Dendritic cell treated with granulocyte-macrophage colony-stimulating factor and Interleukin-4, amounts not matched to agents 40 ng/mL and 50 ng/mL, for 4 days (primary cell): ENCODE data around the gene SMNDC1.
"Not testable (repeated sequence)": the region's sequence is repeated elsewhere in the genome, so short reads cannot be mapped to it uniquely, and the experiment has no call there.

Source experiments
- H3K27ac Mint-ChIP-seq: one replicate; pipeline ENCODE4 v1.8.0; 2022; ENCODE audit warnings: mild to moderate bottlenecking, mixed read lengths
- H3K27me3 Mint-ChIP-seq: one replicate; pipeline ENCODE4 v1.8.0; 2022; ENCODE audit warnings: mild to moderate bottlenecking, mixed read lengths
- H3K36me3 Mint-ChIP-seq: one replicate; pipeline ENCODE4 v1.8.0; 2022; ENCODE audit warnings: low read depth, mixed read lengths
- H3K4me1 Mint-ChIP-seq: one replicate; pipeline ENCODE4 v1.8.0; 2022; ENCODE audit warnings: low read depth, mixed read lengths
- H3K4me3 Mint-ChIP-seq: one replicate; pipeline ENCODE4 v1.8.0; 2022; ENCODE audit warnings: mild to moderate bottlenecking, moderate library complexity, mixed read lengths
- H3K9me3 Mint-ChIP-seq: one replicate; pipeline ENCODE4 v1.8.0; 2022; ENCODE audit warnings: mixed read lengths
- intact Hi-C: fragments of 100-400 bp; cut with micrococcal nuclease; formaldehyde crosslinking; loops from one replicate; pipeline ENCODE4 v1.15.0; 2022

Gene SMNDC1

GRCh38 chr10:110337906-110338305, 33.2 kb upstream of the SMNDC1 start:
- peaks cover 4% of the 10 kb centered on the region for H3K27me3 Mint-ChIP-seq
- intact Hi-C loops: no loop called here
- H3K4me3 Mint-ChIP-seq: no peak overlapping the region
- H3K4me1 Mint-ChIP-seq: no peaks in the 10 kb centered on the region
- H3K27ac Mint-ChIP-seq: no peak overlapping the region
- no peaks in the 10 kb centered on the region for H3K9me3 Mint-ChIP-seq
- no peaks in the 10 kb centered on the region for H3K36me3 Mint-ChIP-seq

DNA sequence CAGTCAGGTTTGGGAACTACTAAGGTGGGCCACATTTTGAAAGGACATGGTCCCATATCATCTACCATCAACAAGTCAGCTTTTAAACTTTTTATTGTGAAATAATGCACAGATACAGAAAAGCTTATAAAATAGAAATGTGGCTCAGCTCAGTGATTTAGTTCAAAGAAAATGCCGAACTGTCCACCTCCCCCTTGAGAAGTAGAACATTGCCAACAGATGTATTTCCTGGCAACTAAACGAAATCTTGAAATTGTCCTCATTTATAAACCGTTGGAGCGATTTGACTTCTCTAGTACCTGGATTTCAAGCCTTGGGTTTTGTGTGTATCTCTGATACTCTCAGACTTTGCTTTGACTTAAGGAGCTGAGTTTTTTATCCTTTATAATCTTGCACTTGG, 32.7 kb upstream of the SMNDC1 start:
- no peak overlapping the region for H3K4me3 Mint-ChIP-seq
- H3K27me3 Mint-ChIP-seq: peaks cover 2% of the 10 kb centered on the region
- no peaks in the 10 kb centered on the region for H3K9me3 Mint-ChIP-seq
- no peaks in the 10 kb centered on the region for H3K36me3 Mint-ChIP-seq
- no peaks in the 10 kb centered on the region for H3K4me1 Mint-ChIP-seq
- no peak overlapping the region for H3K27ac Mint-ChIP-seq
- intact Hi-C loops: no loop called here

DNA sequence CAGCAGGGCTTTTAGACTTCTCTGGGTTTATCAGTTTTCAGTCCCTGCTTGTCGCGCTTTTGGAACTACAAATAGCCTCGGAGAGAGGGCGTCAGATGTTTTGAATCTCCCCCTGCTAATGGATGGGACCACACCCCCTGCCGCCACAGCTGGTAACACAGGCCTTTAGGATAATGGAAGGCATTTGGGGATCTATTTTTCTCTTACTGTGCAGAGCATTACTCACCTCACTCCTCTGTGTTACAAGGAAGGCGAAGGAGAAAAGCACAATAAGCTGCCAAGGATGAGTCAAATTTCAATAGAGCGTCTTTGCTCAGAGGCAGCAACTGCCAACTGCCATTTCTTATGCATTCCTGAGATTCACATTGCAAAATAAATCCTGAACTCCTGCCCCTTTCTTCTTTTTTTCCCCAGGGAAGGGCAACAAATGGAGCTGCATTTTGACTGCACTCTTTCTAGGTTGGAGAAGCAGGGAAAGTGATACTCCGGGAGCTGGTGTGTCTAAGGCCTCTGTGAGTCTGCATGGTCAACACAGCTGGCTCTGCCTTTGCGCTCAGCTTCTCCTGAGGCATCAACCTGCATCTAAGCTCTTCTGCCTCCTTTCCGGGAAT, 31.5 kb upstream of the SMNDC1 start:
- H3K27ac Mint-ChIP-seq: no peak overlapping the region
- intact Hi-C loops: no loop called here
- H3K36me3 Mint-ChIP-seq: no peaks in the 10 kb centered on the region
- peaks cover 2% of the 10 kb centered on the region for H3K27me3 Mint-ChIP-seq
- no peak overlapping the region for H3K4me3 Mint-ChIP-seq
- peaks cover 3% of the 10 kb centered on the region for H3K9me3 Mint-ChIP-seq
- H3K4me1 Mint-ChIP-seq: no peaks in the 10 kb centered on the region

DNA sequence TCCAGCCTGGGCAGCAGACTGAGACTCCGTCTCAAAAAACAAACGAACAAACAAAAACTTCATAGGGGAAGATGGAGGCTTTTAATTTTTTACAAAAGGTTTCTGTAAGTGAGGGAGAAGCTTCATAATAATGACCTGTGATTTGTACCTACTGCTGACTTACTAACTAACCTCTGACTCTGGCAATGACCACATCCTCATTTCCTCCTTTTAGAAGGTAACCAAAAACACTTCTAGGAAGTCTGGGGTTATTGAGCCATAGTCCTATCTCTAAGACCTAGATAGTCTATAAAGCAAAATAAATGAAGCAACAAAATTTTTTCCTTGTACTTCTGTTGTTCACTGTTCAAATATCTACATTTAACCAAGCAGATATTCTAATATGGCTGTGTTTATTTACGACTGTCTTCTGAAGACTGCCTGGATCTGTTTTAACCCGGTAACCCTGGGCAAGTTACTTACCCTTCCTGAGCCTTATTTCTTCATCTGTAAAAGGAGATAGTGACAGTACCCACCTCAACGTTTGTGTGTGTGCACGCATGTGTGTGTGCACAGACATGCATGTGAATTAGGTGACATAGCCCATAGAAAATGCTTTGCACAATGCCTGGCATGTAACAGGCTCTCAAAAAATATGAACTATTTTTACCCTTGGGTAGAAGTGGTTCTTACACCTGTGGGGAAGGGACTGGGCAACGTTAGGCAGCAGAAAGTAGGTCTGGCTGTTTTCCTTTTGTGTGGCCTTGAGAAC, 30.8 kb upstream of the SMNDC1 start:
- peaks cover 11% of the 10 kb centered on the region for H3K9me3 Mint-ChIP-seq
- intact Hi-C loops: no loop called here
- no peak overlapping the region for H3K27ac Mint-ChIP-seq
- H3K27me3 Mint-ChIP-seq: peaks cover 2% of the 10 kb centered on the region
- H3K4me3 Mint-ChIP-seq: no peak overlapping the region
- no peaks in the 10 kb centered on the region for H3K36me3 Mint-ChIP-seq
- H3K4me1 Mint-ChIP-seq: no peaks in the 10 kb centered on the region

DNA sequence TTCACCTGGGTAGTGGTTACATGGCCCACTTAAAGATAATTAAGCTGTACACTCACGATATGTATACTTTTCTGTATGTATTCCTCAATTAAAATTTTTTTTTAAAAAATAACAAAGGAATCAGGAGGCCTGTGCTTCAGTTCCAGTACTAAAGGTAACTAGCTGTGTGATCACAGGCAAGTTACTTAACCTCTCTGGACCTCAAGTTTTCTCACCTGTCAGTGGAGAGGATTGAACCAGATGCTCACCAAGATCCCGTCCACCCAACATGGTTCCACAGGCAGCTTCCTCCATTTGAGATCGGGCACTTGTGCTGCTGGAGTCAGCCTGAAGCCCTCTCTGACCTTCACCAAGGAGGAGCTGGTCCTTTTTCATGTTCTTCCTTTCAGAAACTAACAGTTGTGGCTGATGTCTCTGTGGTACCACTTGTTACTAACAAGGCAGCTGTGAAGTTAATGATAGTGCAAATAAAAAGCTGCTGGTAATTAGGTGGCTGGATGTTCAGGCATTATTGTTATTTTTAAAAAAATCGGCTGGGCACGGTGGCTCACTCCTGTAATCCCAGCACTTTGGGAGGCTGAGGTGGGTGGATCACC, 29.4 kb upstream of the SMNDC1 start:
- peaks cover 2% of the 10 kb centered on the region for H3K27me3 Mint-ChIP-seq
- H3K4me1 Mint-ChIP-seq: no peaks in the 10 kb centered on the region
- intact Hi-C loops: no loop called here
- peaks cover 24% of the 10 kb centered on the region for H3K9me3 Mint-ChIP-seq
- no peaks in the 10 kb centered on the region for H3K36me3 Mint-ChIP-seq
- no peak overlapping the region for H3K27ac Mint-ChIP-seq
- no peak overlapping the region for H3K4me3 Mint-ChIP-seq

DNA sequence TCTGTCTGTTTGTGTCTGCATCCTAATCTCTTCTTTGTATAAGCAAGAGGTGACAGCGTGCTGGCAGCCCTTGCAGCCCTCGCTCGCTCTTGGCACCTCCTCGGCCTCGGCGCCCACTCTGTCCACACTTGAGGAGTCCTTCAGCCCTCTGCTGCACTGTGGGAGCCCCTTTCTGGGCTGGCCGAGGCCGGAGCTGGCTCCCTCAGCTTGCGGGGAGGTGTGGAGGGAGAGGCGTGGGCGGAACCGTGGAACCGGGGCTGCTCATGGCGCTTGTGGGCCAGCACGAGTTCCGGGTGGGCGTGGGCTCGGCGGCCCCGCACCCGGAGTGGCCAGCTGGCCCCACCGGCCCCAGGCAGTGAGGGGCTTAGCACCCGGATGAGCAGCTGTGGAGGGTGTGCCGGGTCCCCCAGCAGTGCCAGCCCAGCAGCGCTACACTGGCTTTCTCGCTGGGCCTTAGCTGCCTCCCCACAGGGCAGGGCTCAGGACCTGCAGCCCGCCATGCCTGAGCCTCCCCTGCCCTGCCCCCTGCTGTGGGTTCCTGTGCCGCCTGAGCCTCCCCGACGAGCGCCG, 26.6 kb upstream of the SMNDC1 start:
- intact Hi-C loops, H3K27me3 Mint-ChIP-seq, H3K36me3 Mint-ChIP-seq, H3K27ac Mint-ChIP-seq, H3K4me3 Mint-ChIP-seq, H3K4me1 Mint-ChIP-seq: not testable (repeated sequence)
- H3K9me3 Mint-ChIP-seq: peaks cover 27% of the 10 kb centered on the region

DNA sequence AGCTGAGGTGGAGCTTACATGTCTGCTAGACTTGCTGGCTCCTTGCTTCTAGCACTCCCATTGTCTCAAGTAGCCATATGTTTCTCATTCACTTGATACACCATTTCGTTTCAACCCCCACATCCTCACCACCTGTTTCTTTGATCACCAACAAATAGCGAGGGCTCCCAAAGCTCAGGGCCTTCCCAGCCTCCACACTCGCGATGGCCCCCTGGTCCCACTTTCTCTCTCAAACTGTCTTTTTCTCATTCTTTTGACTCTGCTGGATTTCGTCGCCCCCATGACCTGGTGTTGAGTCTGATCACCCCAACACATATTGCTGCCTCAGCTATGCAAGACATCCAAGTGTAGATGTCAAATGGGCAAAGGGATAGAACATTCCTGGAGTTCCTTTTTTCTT, 26.0 kb upstream of the SMNDC1 start:
- Mint-ChIP-seq H3K27ac (no peak overlapping the region), H3K4me3 (no peak overlapping the region), H3K9me3 (peaks cover 27% of the 10 kb centered on the region), H3K27me3 (peaks cover 8% of the 10 kb centered on the region), H3K36me3 (no peaks in the 10 kb centered on the region), H3K4me1 (no peaks in the 10 kb centered on the region)
- intact Hi-C loops: no loop called here

DNA sequence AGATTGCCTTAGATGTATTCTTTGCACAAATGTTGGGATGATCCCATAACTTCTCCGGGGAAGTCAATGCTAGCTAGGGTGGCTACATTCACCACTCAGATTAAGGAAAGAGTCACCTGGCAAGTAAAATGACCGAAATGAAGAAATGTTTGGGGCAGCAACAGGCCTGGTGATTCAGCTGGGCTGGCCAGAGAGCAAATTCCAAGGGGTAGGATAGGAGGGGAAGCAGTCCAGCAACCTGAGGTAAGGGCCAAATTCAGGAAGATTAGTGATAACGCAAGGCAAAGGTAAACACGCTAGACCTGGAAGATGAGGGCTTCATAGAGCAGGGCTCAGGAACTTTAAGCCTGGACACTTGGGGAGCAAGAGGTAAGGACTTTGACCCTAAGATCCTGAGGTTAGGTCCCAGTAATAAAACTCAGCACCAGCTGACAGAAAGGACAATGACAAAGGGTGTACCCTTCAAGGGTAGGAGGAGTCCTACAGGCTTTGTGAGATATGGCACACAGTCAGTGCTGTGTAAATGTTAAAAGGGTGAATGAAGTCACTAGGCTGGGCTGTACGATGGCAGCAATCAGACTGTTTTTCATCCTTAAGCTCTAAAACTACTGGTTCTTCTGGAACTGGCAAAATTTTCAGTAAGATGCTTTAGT, 22.7 kb upstream of the SMNDC1 start:
- Mint-ChIP-seq H3K9me3 (peaks cover 27% of the 10 kb centered on the region), H3K36me3 (no peaks in the 10 kb centered on the region), H3K27me3 (peaks cover 12% of the 10 kb centered on the region), H3K27ac (no peak overlapping the region), H3K4me3 (no peak overlapping the region), H3K4me1 (no peaks in the 10 kb centered on the region)
- intact Hi-C loops: no loop called here

DNA sequence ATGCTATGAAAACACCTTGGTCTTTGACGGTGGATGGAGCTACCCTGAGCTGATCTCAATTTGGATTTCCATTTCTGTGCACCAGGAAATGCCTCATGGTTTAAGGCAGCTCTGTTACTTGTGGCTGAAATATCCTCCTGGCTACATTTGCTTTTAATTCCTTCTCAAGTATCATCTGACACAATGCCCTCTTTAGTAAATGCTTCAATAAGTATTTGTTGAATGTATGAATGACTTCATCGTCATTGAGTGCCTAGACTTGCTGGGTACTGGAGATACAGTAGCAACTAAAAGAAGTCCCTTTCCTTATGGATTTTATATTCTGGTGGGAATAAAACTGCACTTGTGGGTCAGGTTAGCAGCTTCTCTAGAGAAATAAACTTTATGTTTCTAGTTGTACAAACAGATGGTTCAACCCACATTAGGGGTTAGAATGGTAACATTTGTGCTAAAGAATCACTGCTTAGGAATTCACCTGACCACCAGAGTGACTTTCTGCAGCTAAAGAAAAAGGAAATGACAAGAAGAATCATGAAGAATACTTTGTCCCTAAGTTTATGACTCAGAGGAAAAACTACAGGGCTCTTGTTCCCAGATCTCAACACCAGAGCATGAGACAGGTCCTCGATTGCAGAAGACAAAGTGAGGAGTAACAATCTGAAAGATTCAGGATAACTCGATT, 21.8 kb upstream of the SMNDC1 start:
- peaks cover 26% of the 10 kb centered on the region for H3K9me3 Mint-ChIP-seq
- intact Hi-C loops: no loop called here
- H3K4me3 Mint-ChIP-seq: no peak overlapping the region
- peaks cover 14% of the 10 kb centered on the region for H3K27me3 Mint-ChIP-seq
- H3K4me1 Mint-ChIP-seq: no peaks in the 10 kb centered on the region
- no peak overlapping the region for H3K27ac Mint-ChIP-seq
- no peaks in the 10 kb centered on the region for H3K36me3 Mint-ChIP-seq

DNA sequence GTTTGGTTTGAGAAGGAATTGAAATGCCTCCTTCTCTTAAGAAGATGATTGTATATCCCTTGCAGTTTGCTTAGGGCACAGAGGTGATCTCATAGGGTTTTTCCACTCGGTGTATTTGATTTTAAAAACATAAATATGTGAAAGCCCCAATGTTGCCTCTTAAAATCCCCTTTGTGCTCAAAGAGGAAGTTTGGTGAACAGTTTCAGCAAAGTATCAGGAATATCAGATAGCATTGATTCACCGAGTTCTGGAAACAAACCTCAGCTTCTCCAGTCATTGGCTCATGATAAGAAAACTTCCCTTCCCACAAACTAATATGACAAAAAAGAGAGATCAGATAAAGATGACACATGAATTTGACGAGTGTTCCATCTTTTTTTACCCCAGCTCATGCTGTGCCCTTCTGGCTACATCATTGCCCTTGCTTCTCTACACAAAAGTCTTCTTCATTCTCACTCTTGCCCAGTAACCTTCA, 20.1 kb upstream of the SMNDC1 start:
- intact Hi-C loops: no loop called here
- H3K9me3 Mint-ChIP-seq: peaks cover 10% of the 10 kb centered on the region
- no peaks in the 10 kb centered on the region for H3K36me3 Mint-ChIP-seq
- H3K4me3 Mint-ChIP-seq: no peak overlapping the region
- H3K27ac Mint-ChIP-seq: no peak overlapping the region
- H3K27me3 Mint-ChIP-seq: peaks cover 14% of the 10 kb centered on the region
- no peaks in the 10 kb centered on the region for H3K4me1 Mint-ChIP-seq

GRCh38 chr10:110324201-110324804, 19.6 kb upstream of the SMNDC1 start:
- Mint-ChIP-seq H3K4me1 (no peaks in the 10 kb centered on the region), H3K36me3 (no peaks in the 10 kb centered on the region), H3K9me3 (peaks cover 4% of the 10 kb centered on the region), H3K27ac (no peak overlapping the region), H3K27me3 (peaks cover 14% of the 10 kb centered on the region), H3K4me3 (no peak overlapping the region)
- intact Hi-C loops: no loop called here

DNA sequence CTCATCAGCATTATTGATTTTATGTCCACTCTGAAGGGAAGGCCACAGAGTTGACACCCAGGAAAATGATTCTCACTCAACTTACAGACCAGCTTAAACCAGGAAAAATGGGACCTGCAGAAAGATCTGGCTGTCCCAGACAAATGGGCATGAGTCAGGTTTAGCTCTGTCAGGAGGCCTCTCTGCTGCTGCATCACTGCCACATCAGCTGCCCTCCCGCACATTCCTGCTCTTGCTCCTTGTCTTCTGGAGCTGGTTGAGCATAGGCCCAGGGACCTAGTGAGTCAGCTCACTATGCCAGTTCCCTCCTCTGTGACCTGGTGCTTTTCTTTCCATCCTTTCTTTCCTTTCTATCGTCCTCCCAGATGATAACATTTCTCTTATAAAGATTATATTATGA, 18.8 kb upstream of the SMNDC1 start:
- Mint-ChIP-seq H3K36me3 (no peaks in the 10 kb centered on the region), H3K4me1 (no peaks in the 10 kb centered on the region), H3K27ac (no peak overlapping the region), H3K4me3 (no peak overlapping the region), H3K9me3 (no peaks in the 10 kb centered on the region), H3K27me3 (peaks cover 14% of the 10 kb centered on the region)
- intact Hi-C loops: no loop called here

GRCh38 chr10:110321869-110322620, 17.3 kb upstream of the SMNDC1 start:
- no peaks in the 10 kb centered on the region for H3K4me1 Mint-ChIP-seq
- peaks cover 13% of the 10 kb centered on the region for H3K27me3 Mint-ChIP-seq
- intact Hi-C loops: no loop called here
- H3K4me3 Mint-ChIP-seq: no peak overlapping the region
- no peak overlapping the region for H3K27ac Mint-ChIP-seq
- H3K9me3 Mint-ChIP-seq: no peaks in the 10 kb centered on the region
- H3K36me3 Mint-ChIP-seq: no peaks in the 10 kb centered on the region
